GM12801 (cell line): ENCODE results near the gene GFPT2.

Source experiments
- CTCF ChIP-seq: IDR thresholded peaks from one replicate; pipeline ENCODE4 v1.5.1; 2011; ENCODE audit warnings: control low read depth; ENCODE audit not compliant: insufficient read length; ENCODE audit errors: extremely low read depth

GFPT2 gene

GRCh38 chr5:180251887-180252286, 101.2 kb downstream of the GFPT2 start:
- TF ChIP-seq CTCF, result no peak

GRCh38 chr5:180251141-180251540, 102.0 kb downstream of the GFPT2 start:
- no peak for TF ChIP-seq CTCF
